Measurements from ENCODE around the gene TSPAN8. TPM values are rescaled to one million over a fixed set of nuclear protein-coding genes. Genes with fewer than 3 reads are reported as not detected.
"Not testable (repeated sequence)": the region's sequence is repeated elsewhere in the genome, so short reads cannot be mapped to it uniquely, and the experiment has no call there.

TSPAN8 gene
- total RNA-seq, 1 donor from 2014 or later = 1.8 TPM

- DNase-seq (ENCODE audit: low spot score) = no peak
Observed at GRCh38 chr12:71164568-71165197, 6.9 kb upstream of the TSPAN8 start.

DNA sequence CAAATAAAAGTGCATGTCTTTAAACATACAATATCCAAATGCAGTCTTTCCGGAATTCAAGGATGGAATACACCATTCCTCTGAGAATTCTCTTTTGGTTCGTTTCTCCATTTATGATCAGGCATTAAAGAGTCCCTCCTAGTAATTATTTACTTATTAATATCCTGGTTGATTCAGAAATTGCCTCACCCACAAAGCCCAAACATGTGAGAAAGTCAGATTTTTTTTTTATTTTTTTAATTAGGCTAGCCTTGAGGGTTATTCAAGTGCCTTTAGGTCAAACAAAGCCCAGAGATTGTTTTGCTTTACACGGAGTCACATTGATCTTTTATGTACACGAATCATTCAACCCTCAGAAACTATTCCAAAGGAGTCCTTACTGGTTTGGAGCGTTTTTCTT, 6.4 kb upstream of the TSPAN8 start:
- no peak for DNase-seq (ENCODE audit: low spot score)

- no peak for DNase-seq (ENCODE audit: low spot score)
Observed at GRCh38 chr12:71162832-71163763, 5.3 kb upstream of the TSPAN8 start.

GRCh38 chr12:71161591-71161990, 3.8 kb upstream of the TSPAN8 start:
- DNase-seq (ENCODE audit: low spot score) = no peak

- DNase-seq (ENCODE audit: low spot score) = no peak
Observed at GRCh38 chr12:71160585-71160984, 2.8 kb upstream of the TSPAN8 start.

DNA sequence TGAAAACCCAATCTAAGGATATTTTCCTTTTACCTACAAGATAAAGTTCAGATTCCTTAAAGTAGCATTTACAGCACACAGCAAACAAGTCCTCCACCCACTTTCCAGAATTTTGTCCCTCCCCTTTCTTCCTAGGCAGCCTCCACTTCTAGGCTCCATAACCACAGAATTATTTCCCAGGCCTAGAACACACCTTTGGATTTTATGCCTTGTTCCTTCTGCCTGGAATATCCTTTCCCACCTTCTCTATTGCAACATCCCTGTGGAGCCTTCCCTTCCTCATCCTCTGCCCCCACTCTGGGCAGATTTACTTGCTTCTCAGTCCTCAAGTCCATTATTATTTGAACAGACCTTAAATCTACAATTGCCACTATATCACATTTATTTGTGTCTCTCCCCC, 2.1 kb upstream of the TSPAN8 start:
- DNase-seq (ENCODE audit: low spot score) = no peak

DNA sequence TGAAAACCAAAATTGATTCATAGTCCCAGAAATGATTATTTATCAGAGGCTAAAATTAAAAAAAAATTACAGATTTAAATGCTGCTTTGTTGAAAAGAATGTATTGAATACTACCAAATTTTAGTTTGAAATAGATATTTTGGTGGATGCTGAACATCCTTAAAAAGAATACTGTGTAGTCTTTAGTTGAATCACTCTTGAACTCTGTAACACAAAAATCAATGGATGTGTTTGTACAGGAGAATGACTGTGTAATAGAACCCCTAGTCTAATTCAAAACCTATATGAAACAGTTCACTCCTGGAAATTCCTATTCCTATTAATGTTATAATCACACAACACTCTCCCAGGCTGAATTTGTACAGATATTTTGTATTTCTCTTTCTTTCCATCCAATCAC, 1.5 kb upstream of the TSPAN8 start:
- DNase-seq (ENCODE audit: low spot score) = no peak

GRCh38 chr12:71158361-71158882, 623 bp upstream of the TSPAN8 start:
- no peak for DNase-seq (ENCODE audit: low spot score)

GRCh38 chr12:71155225-71155624, 2.6 kb downstream of the TSPAN8 start:
- DNase-seq (ENCODE audit: low spot score) = no peak

GRCh38 chr12:71152851-71153250, 4.9 kb downstream of the TSPAN8 start:
- DNase-seq (ENCODE audit: low spot score) = no peak

GRCh38 chr12:71150041-71150440, 7.8 kb downstream of the TSPAN8 start:
- DNase-seq (ENCODE audit: low spot score) = not testable (repeated sequence)

DNA sequence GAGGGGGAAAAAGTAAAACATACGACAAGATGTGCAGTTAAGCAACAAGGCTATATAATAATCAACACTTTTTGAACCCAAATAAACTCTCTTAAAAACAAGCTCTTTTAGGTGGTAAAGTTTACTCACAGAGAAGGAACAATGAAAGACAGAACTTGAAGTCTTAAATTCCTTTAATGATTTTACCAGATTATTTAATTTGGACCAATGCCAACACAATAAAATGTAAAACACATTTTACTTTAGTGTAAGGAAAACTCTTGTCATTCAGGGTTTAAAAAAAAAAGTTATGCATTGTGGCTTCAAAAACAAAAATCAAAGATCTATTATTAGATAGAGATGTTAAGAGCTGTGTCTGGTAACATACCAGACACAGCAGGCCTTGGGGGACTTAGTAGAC, 13.1 kb downstream of the TSPAN8 start:
- no peak for DNase-seq (ENCODE audit: low spot score)

DNA sequence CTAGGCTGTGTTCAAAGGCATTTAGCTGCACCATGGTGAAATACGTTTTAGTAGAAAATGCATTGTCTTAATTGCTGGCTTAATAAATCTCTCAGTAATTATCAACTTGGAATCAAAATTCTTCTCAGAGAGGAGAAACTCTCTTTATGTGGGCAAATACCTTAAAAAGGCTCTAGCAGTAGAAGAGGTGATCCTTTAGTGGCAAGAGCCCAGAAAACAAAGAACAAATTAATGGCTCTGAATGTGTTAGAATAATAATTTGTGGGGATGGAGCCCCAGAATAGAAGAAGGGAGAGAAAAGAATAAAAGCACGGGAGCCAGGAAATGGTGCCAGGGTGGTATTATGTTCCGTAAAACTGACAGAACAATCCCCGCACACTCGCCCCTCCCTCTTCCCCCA, 14.8 kb downstream of the TSPAN8 start:
- no peak for DNase-seq (ENCODE audit: low spot score)

DNA sequence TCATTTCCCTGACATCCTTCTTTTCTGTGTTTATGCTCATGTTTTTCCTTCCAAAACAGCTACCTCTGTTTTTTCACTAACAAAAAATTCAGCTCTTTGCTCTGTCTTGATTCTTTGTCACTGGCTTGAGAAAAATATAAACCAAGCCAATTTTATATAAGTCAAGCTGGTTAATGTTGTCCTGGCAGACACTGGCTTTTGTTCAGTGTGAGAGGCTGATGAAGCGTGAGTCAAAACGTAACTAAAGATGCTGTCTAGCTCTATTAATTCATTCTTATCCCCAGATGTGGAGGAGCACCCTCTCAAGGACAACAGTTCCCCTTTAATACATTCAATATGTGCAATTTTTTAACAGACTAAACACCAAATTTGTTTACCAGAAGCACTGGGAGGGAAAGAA, 15.8 kb downstream of the TSPAN8 start:
- no peak for DNase-seq (ENCODE audit: low spot score)

GRCh38 chr12:71141378-71141926, 16.3 kb downstream of the TSPAN8 start:
- DNase-seq (ENCODE audit: low spot score) = no peak

DNA sequence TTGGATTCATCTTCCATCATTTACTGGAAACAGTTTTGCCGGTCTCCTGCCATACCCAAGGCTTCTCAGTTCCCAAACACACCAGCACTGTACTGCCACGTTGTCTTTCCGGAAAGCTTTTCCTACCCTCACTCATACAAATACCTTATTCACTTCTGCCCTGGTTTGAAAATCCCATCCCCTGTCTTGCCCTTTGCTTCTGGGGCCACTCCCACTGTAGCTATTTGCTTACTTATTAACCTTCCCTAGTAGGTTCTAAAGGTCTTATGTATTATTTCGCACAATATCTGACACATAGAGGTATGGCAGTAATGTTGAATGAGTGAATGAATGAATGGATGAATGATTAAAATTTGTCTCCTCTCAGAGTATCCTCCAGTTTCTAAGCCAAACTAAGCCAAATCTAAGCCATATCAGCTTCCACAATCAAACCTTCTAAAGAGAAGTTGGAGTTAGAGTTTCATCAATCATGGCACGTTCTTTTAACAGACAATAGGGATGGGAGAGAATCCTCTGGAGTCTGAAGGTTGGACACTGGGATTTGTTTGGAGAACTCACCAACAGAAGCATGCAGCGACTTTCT, 18.6 kb downstream of the TSPAN8 start:
- no peak for DNase-seq (ENCODE audit: low spot score)

DNA sequence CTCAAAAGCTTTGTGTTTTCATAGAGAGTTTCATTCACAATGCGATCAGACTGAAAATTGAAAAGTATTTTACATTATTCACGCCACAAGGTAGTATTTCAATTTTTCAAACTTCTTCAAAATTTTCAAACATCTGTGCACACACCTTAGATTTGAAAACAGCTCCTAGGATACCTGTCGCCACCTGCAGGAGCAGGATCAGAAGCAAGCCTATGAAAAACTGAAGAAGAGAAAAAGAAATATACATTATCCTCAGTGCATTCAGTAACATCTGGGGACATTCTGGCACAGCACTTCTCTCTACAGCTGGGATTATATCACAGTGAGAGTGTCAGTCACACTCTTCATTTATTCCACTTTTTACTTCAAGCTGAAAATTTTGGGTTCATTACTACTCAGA, 19.8 kb downstream of the TSPAN8 start:
- no peak for DNase-seq (ENCODE audit: low spot score)

- no peak for DNase-seq (ENCODE audit: low spot score)
Observed at GRCh38 chr12:71135812-71136176, 22.0 kb downstream of the TSPAN8 start.

- no peak for DNase-seq (ENCODE audit: low spot score)
Observed at GRCh38 chr12:71135077-71135811, 22.6 kb downstream of the TSPAN8 start.

GRCh38 chr12:71134405-71134804, 23.4 kb downstream of the TSPAN8 start:
- DNase-seq (ENCODE audit: low spot score) = no peak

GRCh38 chr12:71130521-71131069, 27.2 kb downstream of the TSPAN8 start:
- no peak for DNase-seq (ENCODE audit: low spot score)
